HFF-Myc (cell line): ENCODE data around the gene SNRPA.

Experiments used
- DNase-seq: peaks from one replicate; pipeline ENCODE4 v3.0.0-alpha.2; 2011; ENCODE audit warnings: low read depth; ENCODE audit errors: extremely low read depth
- H3K4me3 ChIP-seq: replicated peaks from 2 replicates; pipeline ENCODE4 v1.5.1; 2011; ENCODE audit warnings: low read depth, mild to moderate bottlenecking, control low read depth, low read length
- CTCF ChIP-seq: IDR thresholded peaks from 2 replicates; pipeline ENCODE4 v1.5.1; 2012; ENCODE audit warnings: mild to moderate bottlenecking, low read depth, low read length, control low read depth; ENCODE audit errors: missing control alignments

The SNRPA gene

GRCh38 chr19:40807147-40808020 is 56.4 kb downstream of the SNRPA start:
- no peak overlapping the region for H3K4me3 ChIP-seq
- DNase-seq = no peak

GRCh38 chr19:40808021-40808325 is 57.0 kb downstream of the SNRPA start:
- no peak for TF ChIP-seq CTCF
- no peak for DNase-seq
- no peak overlapping the region for H3K4me3 ChIP-seq

More at GRCh38 chr19:40807147-40808020, 56.4 kb downstream of the SNRPA start:
- TF ChIP-seq CTCF = peak; percentile 23

- no peak for DNase-seq
- no peak for TF ChIP-seq CTCF
- no peak overlapping the region for H3K4me3 ChIP-seq
Measured at GRCh38 chr19:40808497-40808896, 57.5 kb downstream of the SNRPA start.

GRCh38 chr19:40809358-40810086 is 58.5 kb downstream of the SNRPA start:
- DNase-seq = no peak
- H3K4me3 ChIP-seq = no peak overlapping the region
- no peak for TF ChIP-seq CTCF

- no peak for TF ChIP-seq CTCF
- DNase-seq = no peak
Measured at GRCh38 chr19:40810160-40810559, 59.2 kb downstream of the SNRPA start.

GRCh38 chr19:40810649-40811408 is 59.8 kb downstream of the SNRPA start:
- peak overlapping the region; percentile 28 for H3K4me3 ChIP-seq
- DNase-seq = peak; percentile 38

More at GRCh38 chr19:40810160-40810559, 59.2 kb downstream of the SNRPA start:
- peak overlapping the region; percentile 28 for H3K4me3 ChIP-seq
